H9 (cell line): ENCODE results near the gene CARD8. TPM values are rescaled to one million over a fixed set of nuclear protein-coding genes. Genes with fewer than 3 reads are reported as not detected.

Experiments
- DNase-seq: peaks from one replicate; pipeline ENCODE4 v3.0.0-alpha.2; 2017
- H2AFZ ChIP-seq: one replicate; pipeline ENCODE4 v1.6.1; 2013; ENCODE audit warnings: mild to moderate bottlenecking, low read length, control low read depth, moderate library complexity
- H2AK5ac ChIP-seq: 2 replicates; pipeline ENCODE4 v1.6.1; 2013; ENCODE audit warnings: low read length, control low read depth, mixed read lengths; ENCODE audit not compliant: insufficient read length
- H2BK120ac ChIP-seq: one replicate; pipeline ENCODE4 v1.6.1; 2013; ENCODE audit warnings: low read depth, mild to moderate bottlenecking, low read length, control low read depth, inconsistent platforms; ENCODE audit not compliant: poor library complexity, severe bottlenecking
- H2BK12ac ChIP-seq: 2 replicates; pipeline ENCODE4 v1.6.1; 2013; ENCODE audit warnings: low read length, control low read depth, mixed read lengths, low read depth; ENCODE audit not compliant: insufficient read length
- H2BK15ac ChIP-seq: 2 replicates; pipeline ENCODE4 v1.6.1; 2013; ENCODE audit warnings: low read depth, low read length, control low read depth
- H2BK20ac ChIP-seq: one replicate; pipeline ENCODE4 v1.6.1; 2013; ENCODE audit warnings: low read depth, mild to moderate bottlenecking, low read length, control low read depth, inconsistent platforms; ENCODE audit not compliant: poor library complexity, severe bottlenecking
- H2BK5ac ChIP-seq: 2 replicates; pipeline ENCODE4 v1.6.1; 2013; ENCODE audit warnings: low read length, control low read depth, mixed read lengths; ENCODE audit not compliant: insufficient read length
- H3K14ac ChIP-seq: 2 replicates; pipeline ENCODE4 v1.6.1; 2013; ENCODE audit warnings: low read length, control low read depth; ENCODE audit not compliant: insufficient read depth
- H3K18ac ChIP-seq: 2 replicates; pipeline ENCODE4 v1.6.1; 2013; ENCODE audit warnings: low read depth, mild to moderate bottlenecking, mixed read lengths, low read length, control low read depth; ENCODE audit not compliant: insufficient read length
- H3K23ac ChIP-seq: 2 replicates; pipeline ENCODE4 v1.6.1; 2013; ENCODE audit warnings: low read length, control low read depth, mixed read lengths, low read depth; ENCODE audit not compliant: insufficient read length
- H3K23me2 ChIP-seq: 2 replicates; pipeline ENCODE4 v1.6.1; 2013; ENCODE audit warnings: low read depth, mild to moderate bottlenecking, mixed read lengths, low read length, control low read depth; ENCODE audit not compliant: insufficient read length, poor library complexity, severe bottlenecking
- H3K27ac ChIP-seq: 2 replicates; pipeline ENCODE4 v1.5.1; 2013; ENCODE audit warnings: low read length, control low read depth, mixed read lengths, low read depth; ENCODE audit not compliant: insufficient read length
- H3K27me3 ChIP-seq: 2 replicates; pipeline ENCODE4 v1.6.1; 2013; ENCODE audit warnings: low read length, control low read depth, inconsistent platforms; ENCODE audit not compliant: insufficient read depth
- H3K4ac ChIP-seq: 2 replicates; pipeline ENCODE4 v1.6.1; 2013; ENCODE audit warnings: low read depth, mild to moderate bottlenecking, control low read depth, inconsistent platforms, low read length, moderate library complexity
- H3K4me1 ChIP-seq: 2 replicates; pipeline ENCODE4 v1.6.1; 2013; ENCODE audit warnings: low read length, control low read depth, inconsistent platforms; ENCODE audit not compliant: insufficient read depth
- H3K4me2 ChIP-seq: 2 replicates; pipeline ENCODE4 v1.6.1; 2013; ENCODE audit warnings: low read length, control low read depth, mixed read lengths; ENCODE audit not compliant: insufficient read length, insufficient read depth
- H3K56ac ChIP-seq: 2 replicates; pipeline ENCODE4 v1.6.1; 2013; ENCODE audit warnings: low read depth, mild to moderate bottlenecking, mixed read lengths, low read length, control low read depth; ENCODE audit not compliant: insufficient read length
- H3K79me1 ChIP-seq: 2 replicates; pipeline ENCODE4 v1.6.1; 2013; ENCODE audit warnings: low read depth, mild to moderate bottlenecking, moderate library complexity, low read length, control low read depth, inconsistent platforms; ENCODE audit not compliant: insufficient read depth, poor library complexity, severe bottlenecking
- H3K79me2 ChIP-seq: 2 replicates; pipeline ENCODE4 v1.6.1; 2013; ENCODE audit warnings: low read length, control low read depth, inconsistent platforms; ENCODE audit not compliant: insufficient read depth
- H3K9ac ChIP-seq: 2 replicates; pipeline ENCODE4 v1.6.1; 2013; ENCODE audit warnings: low read length, control low read depth, mixed read lengths; ENCODE audit not compliant: insufficient read length; ENCODE audit errors: extremely low read depth
- H3K9me3 ChIP-seq: one replicate; pipeline ENCODE4 v1.6.1; 2013; ENCODE audit warnings: low read depth, low read length, inconsistent platforms; ENCODE audit not compliant: control insufficient read depth
- H3T11ph ChIP-seq: one replicate; pipeline ENCODE4 v1.6.1; 2013; ENCODE audit warnings: mild to moderate bottlenecking, low read length, control low read depth, inconsistent platforms
- H4K20me1 ChIP-seq: one replicate; pipeline ENCODE4 v1.6.1; 2013; ENCODE audit not compliant: control insufficient read depth, insufficient read length, insufficient read depth
- H4K5ac ChIP-seq: 2 replicates; pipeline ENCODE4 v1.6.1; 2013; ENCODE audit warnings: low read depth, mild to moderate bottlenecking, mixed read lengths, low read length, control low read depth; ENCODE audit not compliant: insufficient read length
- H4K8ac ChIP-seq: replicated peaks from 2 replicates; pipeline ENCODE4 v1.6.1; 2013; ENCODE audit warnings: low read length, control low read depth, mixed read lengths, low read depth; ENCODE audit not compliant: insufficient read length
- H4K91ac ChIP-seq: 2 replicates; pipeline ENCODE4 v1.6.1; 2013; ENCODE audit warnings: low read depth, mild to moderate bottlenecking, moderate library complexity, mixed read lengths, low read length, control low read depth; ENCODE audit not compliant: insufficient read length
- H3K27ac Mint-ChIP-seq, 3 experiments: 2 replicates in 2 of 3; 3 replicates in 1 of 3; pipeline ENCODE4 v1.8.0; 2020 to 2021; ENCODE audit warnings: mixed read lengths in 3 of 3, mild to moderate bottlenecking in 1 of 3, moderate library complexity in 1 of 3
- H3K27me3 Mint-ChIP-seq: 2 replicates; pipeline ENCODE4 v1.8.0; 2021; ENCODE audit warnings: low read depth, mild to moderate bottlenecking, moderate library complexity, mixed read lengths
- H3K36me3 Mint-ChIP-seq, 3 experiments: 2 replicates in 2 of 3; 3 replicates in 1 of 3; pipeline ENCODE4 v1.8.0; 2020 to 2021; ENCODE audit warnings: low read depth in 3 of 3, mixed read lengths in 3 of 3; ENCODE audit not compliant: insufficient read depth in 1 of 3
- H3K4me1 Mint-ChIP-seq, 2 experiments: 2 replicates each; pipeline ENCODE4 v1.8.0; 2020; ENCODE audit warnings: mixed read lengths in 2 of 2
- H3K4me3 Mint-ChIP-seq, 2 experiments: 2 replicates in 1 of 2; 3 replicates in 1 of 2; pipeline ENCODE4 v1.8.0; 2020 to 2021; ENCODE audit warnings: mild to moderate bottlenecking in 2 of 2, mixed read lengths in 2 of 2, moderate library complexity in 1 of 2
- H3K9me3 Mint-ChIP-seq, 2 experiments: 2 replicates in 1 of 2; 3 replicates in 1 of 2; pipeline ENCODE4 v1.8.0; 2020; ENCODE audit warnings: mild to moderate bottlenecking in 2 of 2, mixed read lengths in 2 of 2, moderate library complexity in 1 of 2
- WGBS: extraction: QIAGEN DNeasy Blood & Tissue Kit; methylation state at CpG from one replicate; pipeline ENCODE4 v1.1.7; 2013; ENCODE audit warnings: missing lambda C conversion rate, low lambda C conversion rate, mixed read lengths; ENCODE audit not compliant: insufficient read length; ENCODE audit errors: extremely low coverage; 5-methylcytosine and 5-hydroxymethylcytosine counted together
- total RNA-seq: library from RNA; stranded (reverse); gene quantifications from 2 replicates; pipeline ENCODE4 v1.2.1, GENCODE V29; 2021
- TF ChIP-seq, protein P1 (sequence below): fragments of 200-600 bp; sonication (generic); conservative IDR thresholded peaks from 3 replicates; pipeline ENCODE4 v1.8.0; 2021; ENCODE audit warnings: antibody characterized with exemption, mild to moderate bottlenecking

Gene CARD8
- total RNA-seq, 1 experiment from 2014 or later, result 21.0 TPM

DNA sequence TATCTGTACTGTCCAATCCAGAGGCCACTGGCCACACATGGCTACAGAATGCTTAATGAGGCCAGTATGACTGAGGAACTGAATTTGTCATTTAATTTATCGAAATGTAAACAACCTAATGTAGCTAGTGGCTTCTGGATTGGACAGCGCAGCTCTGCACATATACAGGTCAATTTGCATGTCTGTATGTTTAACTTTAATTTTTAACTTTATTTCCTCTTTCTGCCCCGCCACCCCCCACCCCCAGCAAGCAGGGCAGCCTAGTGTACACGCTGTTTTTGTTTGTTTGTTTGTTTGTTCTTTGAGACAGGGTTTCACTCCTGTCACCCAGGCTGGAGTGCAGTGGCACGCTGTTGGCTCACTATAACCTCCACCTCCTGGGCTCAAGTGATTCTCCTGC is 69.7 kb downstream of the CARD8 start:
- Histone ChIP-seq H3K79me2 (0 out of 2 replicates have a peak, but pooled peaks cover 2% of the 10 kb centered on the region), H3K79me1 (no peaks in the 10 kb centered on the region), H2BK15ac (no peak overlapping the region), H4K91ac (no peak overlapping the region), H4K20me1 (no peaks in the 10 kb centered on the region), H3K27ac (no peak overlapping the region), H2BK12ac (no peak overlapping the region), H3K23ac (no peak overlapping the region), H3K4ac (no peak overlapping the region), H3K27me3 (no peaks in the 10 kb centered on the region), H2AK5ac (no peak overlapping the region), H4K8ac (no peak overlapping the region), H2BK5ac (no peak overlapping the region), H3K23me2 (no peaks in the 10 kb centered on the region), H3K9ac (no peak overlapping the region), H3K4me2 (no peak overlapping the region), H2BK120ac (no peak overlapping the region), H3K14ac (no peak overlapping the region), H2AFZ (no peak overlapping the region), H4K5ac (no peak overlapping the region), H3K9me3 (peaks cover 8% of the 10 kb centered on the region), H3K4me1 (no peaks in the 10 kb centered on the region), H3K56ac (no peak overlapping the region), H3T11ph (no peak overlapping the region), H2BK20ac (no peak overlapping the region), H3K18ac (no peak overlapping the region)
- TF ChIP-seq, protein P1, sequence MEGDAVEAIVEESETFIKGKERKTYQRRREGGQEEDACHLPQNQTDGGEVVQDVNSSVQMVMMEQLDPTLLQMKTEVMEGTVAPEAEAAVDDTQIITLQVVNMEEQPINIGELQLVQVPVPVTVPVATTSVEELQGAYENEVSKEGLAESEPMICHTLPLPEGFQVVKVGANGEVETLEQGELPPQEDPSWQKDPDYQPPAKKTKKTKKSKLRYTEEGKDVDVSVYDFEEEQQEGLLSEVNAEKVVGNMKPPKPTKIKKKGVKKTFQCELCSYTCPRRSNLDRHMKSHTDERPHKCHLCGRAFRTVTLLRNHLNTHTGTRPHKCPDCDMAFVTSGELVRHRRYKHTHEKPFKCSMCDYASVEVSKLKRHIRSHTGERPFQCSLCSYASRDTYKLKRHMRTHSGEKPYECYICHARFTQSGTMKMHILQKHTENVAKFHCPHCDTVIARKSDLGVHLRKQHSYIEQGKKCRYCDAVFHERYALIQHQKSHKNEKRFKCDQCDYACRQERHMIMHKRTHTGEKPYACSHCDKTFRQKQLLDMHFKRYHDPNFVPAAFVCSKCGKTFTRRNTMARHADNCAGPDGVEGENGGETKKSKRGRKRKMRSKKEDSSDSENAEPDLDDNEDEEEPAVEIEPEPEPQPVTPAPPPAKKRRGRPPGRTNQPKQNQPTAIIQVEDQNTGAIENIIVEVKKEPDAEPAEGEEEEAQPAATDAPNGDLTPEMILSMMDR, result no peak
- no peak overlapping the region for H3K4me3 Mint-ChIP-seq
- H3K36me3 Mint-ChIP-seq, result peaks cover 38 to 57% (median 43%) of the 10 kb centered on the region in 3 experiments
- DNase-seq, result no peak
- no peak overlapping the region; a peak in 1 of 7 replicates for H3K27ac Mint-ChIP-seq
- WGBS, result no CpG with 5 or more reads among the region's 5 CpGs
- peaks cover 6 to 7% of the 10 kb centered on the region in 2 experiments; a peak in 3 of 4 replicates for H3K4me1 Mint-ChIP-seq
- H3K27me3 Mint-ChIP-seq, result no peaks in the 10 kb centered on the region
- H3K9me3 Mint-ChIP-seq, result peaks cover 25 to 28% of the 10 kb centered on the region in 2 experiments
